ENCODE measurements around the gene HOXD9. TPM values are rescaled to one million over a fixed set of nuclear protein-coding genes. Genes with fewer than 3 reads are reported as not detected.

The HOXD9 gene
- polyA plus RNA-seq, 1 experiment, result 1.8 TPM

DNA sequence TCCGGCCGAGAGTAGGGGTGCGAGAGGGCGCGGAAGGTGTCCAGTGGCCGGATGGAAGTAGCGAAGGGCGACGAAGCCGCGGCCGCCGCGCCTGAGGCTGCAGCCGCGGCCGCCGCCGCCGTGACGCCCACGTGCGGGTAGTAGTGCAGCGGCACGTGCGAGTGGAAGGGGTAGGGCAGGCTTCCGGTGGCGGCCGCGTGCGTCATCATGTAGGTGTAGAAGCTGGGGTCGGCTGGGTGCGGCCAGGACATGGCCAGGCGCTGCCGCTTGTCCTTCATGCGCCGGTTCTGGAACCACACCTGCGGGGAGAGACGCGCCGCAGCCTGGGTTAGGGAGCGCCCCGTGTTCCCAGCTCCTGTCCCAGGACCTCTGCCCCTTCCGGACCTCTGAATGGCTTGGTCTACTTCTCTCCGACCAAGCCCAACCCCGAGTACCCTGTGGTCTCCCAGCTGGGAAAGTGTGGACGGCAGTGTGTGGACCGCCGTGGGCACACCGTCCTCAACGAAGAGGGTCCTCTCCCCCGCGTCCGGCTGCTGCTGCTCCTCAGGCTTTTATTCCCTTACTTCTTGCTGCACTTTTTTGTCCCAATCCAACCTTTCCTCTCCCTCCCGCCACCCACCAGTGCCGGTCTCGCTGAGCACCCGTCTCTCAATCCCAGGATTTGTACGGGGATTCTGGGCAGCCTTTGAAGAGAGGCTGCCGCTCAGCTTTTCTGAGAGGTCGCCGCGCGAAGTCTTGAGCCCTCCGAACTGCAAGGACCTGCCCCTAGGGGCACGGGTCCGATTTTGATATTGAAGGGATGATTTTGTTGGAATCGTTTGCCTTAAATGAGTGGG, 41.8 kb upstream of the HOXD9 start:
- no peak for DNase-seq (ENCODE audit: low read depth)
- Histone ChIP-seq H3K27me3 (ENCODE audit: control insufficient read depth, insufficient read depth, low read length) (peaks cover 52% of the 10 kb centered on the region), H3K36me3 (ENCODE audit: control insufficient read depth, insufficient read depth, low read length) (no peaks in the 10 kb centered on the region), H3K4me3 (ENCODE audit: low read depth, low read length) (peak overlapping the region; percentile 12; the same call in 1 of the 2 replicates)
- TF ChIP-seq, protein P1, sequence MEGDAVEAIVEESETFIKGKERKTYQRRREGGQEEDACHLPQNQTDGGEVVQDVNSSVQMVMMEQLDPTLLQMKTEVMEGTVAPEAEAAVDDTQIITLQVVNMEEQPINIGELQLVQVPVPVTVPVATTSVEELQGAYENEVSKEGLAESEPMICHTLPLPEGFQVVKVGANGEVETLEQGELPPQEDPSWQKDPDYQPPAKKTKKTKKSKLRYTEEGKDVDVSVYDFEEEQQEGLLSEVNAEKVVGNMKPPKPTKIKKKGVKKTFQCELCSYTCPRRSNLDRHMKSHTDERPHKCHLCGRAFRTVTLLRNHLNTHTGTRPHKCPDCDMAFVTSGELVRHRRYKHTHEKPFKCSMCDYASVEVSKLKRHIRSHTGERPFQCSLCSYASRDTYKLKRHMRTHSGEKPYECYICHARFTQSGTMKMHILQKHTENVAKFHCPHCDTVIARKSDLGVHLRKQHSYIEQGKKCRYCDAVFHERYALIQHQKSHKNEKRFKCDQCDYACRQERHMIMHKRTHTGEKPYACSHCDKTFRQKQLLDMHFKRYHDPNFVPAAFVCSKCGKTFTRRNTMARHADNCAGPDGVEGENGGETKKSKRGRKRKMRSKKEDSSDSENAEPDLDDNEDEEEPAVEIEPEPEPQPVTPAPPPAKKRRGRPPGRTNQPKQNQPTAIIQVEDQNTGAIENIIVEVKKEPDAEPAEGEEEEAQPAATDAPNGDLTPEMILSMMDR (IDR thresholded peaks at IDR 0.05; ENCODE audit: insufficient read depth, low read depth, low read length), result no peak
- ChIA-PET POLR2A (no interaction called here), CTCF (interaction anchor here (0.8 to 4.9 kb wide), 14 partner anchors 8 to 711 kb away, joined by 3 to 75 read pairs (median 4); partner anchors contain the start of gene LNPK)

- ChIA-PET CTCF (interaction anchor here (0.6 to 4.9 kb wide), 11 partner anchors 15 to 712 kb away, joined by 3 to 75 read pairs (median 4); partner anchors contain the start of gene LNPK), POLR2A (no interaction called here)
Observed at GRCh38 chr2:176081376-176081836, 41.1 kb upstream of the HOXD9 start.

DNA sequence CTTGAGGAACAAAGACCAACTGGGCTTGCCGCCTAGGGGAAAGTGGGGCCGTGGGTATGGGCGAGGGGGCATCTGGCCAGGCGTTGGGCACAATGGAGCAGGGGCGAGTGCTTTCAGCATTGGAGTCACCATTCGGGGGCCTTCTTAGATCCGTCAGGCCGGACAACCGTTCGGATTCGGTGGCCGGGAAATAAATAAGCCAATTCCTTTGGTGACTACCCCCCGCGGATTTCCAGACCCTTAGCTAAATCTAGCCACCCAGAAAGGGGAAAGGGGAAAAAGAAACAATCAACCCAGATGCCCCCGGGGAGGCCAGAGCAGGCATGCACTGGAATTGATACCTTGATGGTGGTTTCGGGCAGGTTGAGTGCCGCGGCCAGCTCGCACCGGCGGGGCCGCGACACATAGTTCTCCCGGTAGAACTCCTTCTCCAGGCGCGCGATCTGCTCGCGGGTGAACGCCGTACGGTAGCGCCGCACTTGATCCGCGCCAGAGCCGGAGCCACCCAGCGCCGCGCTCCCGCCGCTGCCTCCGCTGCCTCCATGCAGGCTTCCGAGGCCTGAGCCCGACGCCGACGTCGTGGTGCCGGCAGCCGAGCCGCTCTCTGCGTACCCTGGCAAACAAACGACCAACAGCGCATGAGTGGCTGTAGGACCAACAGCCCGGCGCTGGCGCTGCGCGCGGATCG, 40.5 kb upstream of the HOXD9 start:
- TF ChIP-seq, protein P1 (IDR thresholded peaks at IDR 0.05; ENCODE audit: insufficient read depth, low read depth, low read length), result no peak
- ChIA-PET POLR2A (no interaction called here), CTCF (interaction anchor here (0.6 to 4.9 kb wide), 7 partner anchors 10 to 666 kb away, joined by 3 to 75 read pairs (median 4); no protein-coding TSS in a partner anchor)
- peaks cover 59% of the 10 kb centered on the region for H3K27me3 ChIP-seq (ENCODE audit: control insufficient read depth, insufficient read depth, low read length)
- H3K4me3 ChIP-seq (ENCODE audit: low read depth, low read length), result no peak overlapping the region
- DNase-seq (ENCODE audit: low read depth), result no peak
- no peaks in the 10 kb centered on the region for H3K36me3 ChIP-seq (ENCODE audit: control insufficient read depth, insufficient read depth, low read length)

More at GRCh38 chr2:176081376-176081836, 41.1 kb upstream of the HOXD9 start:
- H3K27me3 ChIP-seq (ENCODE audit: control insufficient read depth, insufficient read depth, low read length), result peaks cover 59% of the 10 kb centered on the region
- TF ChIP-seq, protein P1 (IDR thresholded peaks at IDR 0.05; ENCODE audit: insufficient read depth, low read depth, low read length), result no peak
- DNase-seq (ENCODE audit: low read depth), result no peak
- H3K4me3 ChIP-seq (ENCODE audit: low read depth, low read length), result no peak overlapping the region
- no peaks in the 10 kb centered on the region for H3K36me3 ChIP-seq (ENCODE audit: control insufficient read depth, insufficient read depth, low read length)

DNA sequence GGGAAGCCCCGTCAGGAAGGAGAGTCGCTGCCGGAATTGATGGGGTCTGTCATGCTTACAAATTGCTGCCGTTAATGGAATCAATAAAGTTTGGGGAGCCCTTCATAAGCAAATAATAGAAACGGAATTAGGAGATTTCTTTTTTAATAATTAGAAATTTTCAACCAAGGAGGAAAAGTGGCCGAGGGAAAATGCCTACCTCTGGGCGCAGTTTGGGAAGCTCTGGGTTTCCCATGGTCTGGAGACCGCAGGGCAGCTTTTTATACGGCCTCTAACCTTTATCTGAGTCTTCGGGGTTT, 40.0 kb upstream of the HOXD9 start:
- ChIA-PET POLR2A (no interaction called here), CTCF (interaction anchor here (1.0 to 4.9 kb wide), 4 partner anchors 10 to 667 kb away, joined by 3 to 75 read pairs (median 14); no protein-coding TSS in a partner anchor)
- peaks cover 59% of the 10 kb centered on the region for H3K27me3 ChIP-seq (ENCODE audit: control insufficient read depth, insufficient read depth, low read length)
- H3K4me3 ChIP-seq (ENCODE audit: low read depth, low read length), result no peak overlapping the region
- TF ChIP-seq, protein P1 (IDR thresholded peaks at IDR 0.05; ENCODE audit: insufficient read depth, low read depth, low read length), result no peak
- H3K36me3 ChIP-seq (ENCODE audit: control insufficient read depth, insufficient read depth, low read length), result no peaks in the 10 kb centered on the region
- no peak for DNase-seq (ENCODE audit: low read depth)

Data from BJ (cell line).